WTC11 (cell line): ENCODE measurements around the gene SOCS4. TPM values are rescaled to one million over a fixed set of nuclear protein-coding genes. Genes with fewer than 3 reads are reported as not detected.

Experiments
- ATAC-seq: fragments of 200-7000 bp; cut with Tn5 transposase; 2 replicates; pipeline ENCODE4 v1.10.0; 2021; ENCODE audit warnings: mild to moderate bottlenecking, moderate library complexity
- CTCF ChIA-PET: fragments of 300-600 bp; sonication (Branson Sonifier 250); formaldehyde crosslinking; loops from one replicate; lab custom pipeline; 2021; ENCODE audit warnings: antibody characterized with exemption; lab: Charles Lee
- POLR2A ChIA-PET: fragments of 350-600 bp; sonication (Branson Sonifier 250); formaldehyde crosslinking; loops from one replicate; lab custom pipeline; 2021; ENCODE audit warnings: antibody characterized with exemption; lab: Charles Lee
- DNase-seq: peaks from one replicate; pipeline ENCODE4 v3.0.0; 2021; ENCODE audit warnings: low spot score
- H3K27ac Mint-ChIP-seq: 2 replicates; pipeline ENCODE4 v1.8.0; 2021; ENCODE audit warnings: mixed read lengths
- H3K27me3 Mint-ChIP-seq: 2 replicates; pipeline ENCODE4 v1.8.0; 2021; ENCODE audit warnings: low read depth, mild to moderate bottlenecking, moderate library complexity, mixed read lengths
- H3K36me3 Mint-ChIP-seq: 2 replicates; pipeline ENCODE4 v1.8.0; 2021; ENCODE audit warnings: mixed read lengths
- H3K4me1 Mint-ChIP-seq: 2 replicates; pipeline ENCODE4 v1.8.0; 2022; ENCODE audit warnings: mixed read lengths
- H3K4me3 Mint-ChIP-seq: 2 replicates; pipeline ENCODE4 v1.8.0; 2021; ENCODE audit warnings: mild to moderate bottlenecking, moderate library complexity, mixed read lengths
- H3K9me3 Mint-ChIP-seq: 2 replicates; pipeline ENCODE4 v1.8.0; 2021; ENCODE audit warnings: mixed read lengths
- E2F5 ChIP-seq: sonication (generic); formaldehyde crosslinking; IDR thresholded peaks from 2 replicates; pipeline ENCODE4 v1.8.1; 2022; ENCODE audit warnings: mild to moderate bottlenecking, moderate library complexity, missing genetic modification reagents
- ELF4 ChIP-seq: sonication (generic); formaldehyde crosslinking; IDR thresholded peaks from 2 replicates; pipeline ENCODE4 v1.8.1; 2022; ENCODE audit warnings: low read depth, mild to moderate bottlenecking, moderate library complexity, missing genetic modification reagents
- ETV6 ChIP-seq: sonication (generic); formaldehyde crosslinking; IDR thresholded peaks from 2 replicates; pipeline ENCODE4 v1.8.1; 2022; ENCODE audit warnings: mild to moderate bottlenecking, missing genetic modification reagents
- FOXJ3 ChIP-seq: sonication (generic); formaldehyde crosslinking; IDR thresholded peaks from 2 replicates; pipeline ENCODE4 v1.9.0; 2021; ENCODE audit warnings: missing genetic modification reagents, mild to moderate bottlenecking, borderline replicate concordance
- GRHL2 ChIP-seq: fragments of 250-450 bp; sonication (Bioruptor Pico); IDR thresholded peaks from 2 replicates; pipeline ENCODE4 v1.8.0; 2022; ENCODE audit warnings: mild to moderate bottlenecking, moderate library complexity; ENCODE audit not compliant: insufficient replicate concordance, severe bottlenecking
- HMGXB4 ChIP-seq: sonication (generic); formaldehyde crosslinking; IDR thresholded peaks from 2 replicates; pipeline ENCODE4 v1.8.1; 2023; ENCODE audit warnings: mild to moderate bottlenecking, moderate library complexity, missing genetic modification reagents
- NFYB ChIP-seq: sonication (generic); formaldehyde crosslinking; conservative IDR thresholded peaks from 2 replicates; pipeline ENCODE4 v1.8.0; 2022; ENCODE audit warnings: low read depth, missing genetic modification reagents
- NR1H2 ChIP-seq: sonication (generic); formaldehyde crosslinking; IDR thresholded peaks from 2 replicates; pipeline ENCODE4 v1.9.0; 2021; ENCODE audit warnings: mild to moderate bottlenecking, moderate library complexity, missing genetic modification reagents
- NR2C2 ChIP-seq: sonication (generic); formaldehyde crosslinking; IDR thresholded peaks from 2 replicates; pipeline ENCODE4 v1.8.0; 2022; ENCODE audit warnings: mild to moderate bottlenecking, missing genetic modification reagents
- PREB ChIP-seq: sonication (generic); formaldehyde crosslinking; IDR thresholded peaks from 2 replicates; pipeline ENCODE4 v1.8.1; 2022; ENCODE audit warnings: mild to moderate bottlenecking, missing genetic modification reagents, moderate library complexity, borderline replicate concordance
- PRRX2 ChIP-seq: fragments of 250-450 bp; sonication (Bioruptor Pico); IDR thresholded peaks from 2 replicates; pipeline ENCODE4 v1.8.0; 2021; ENCODE audit warnings: mild to moderate bottlenecking
- RELA ChIP-seq: sonication (generic); formaldehyde crosslinking; IDR thresholded peaks from 2 replicates; pipeline ENCODE4 v1.8.1; 2022; ENCODE audit warnings: missing genetic modification reagents, mild to moderate bottlenecking, borderline replicate concordance
- STAT6 ChIP-seq: sonication (generic); formaldehyde crosslinking; conservative IDR thresholded peaks from 2 replicates; pipeline ENCODE4 v1.8.1; 2023; ENCODE audit warnings: mild to moderate bottlenecking, low read depth, missing genetic modification reagents, moderate library complexity
- TP53 ChIP-seq: sonication (generic); formaldehyde crosslinking; IDR thresholded peaks from 2 replicates; pipeline ENCODE4 v1.8.1; 2023; ENCODE audit warnings: mild to moderate bottlenecking, missing genetic modification reagents
- ZBTB43 ChIP-seq: sonication (generic); formaldehyde crosslinking; IDR thresholded peaks from 2 replicates; pipeline ENCODE4 v1.8.1; 2023; ENCODE audit warnings: mild to moderate bottlenecking, missing genetic modification reagents
- ZNF232 ChIP-seq: sonication (generic); formaldehyde crosslinking; IDR thresholded peaks from 2 replicates; pipeline ENCODE4 v1.8.0; 2022; ENCODE audit warnings: mild to moderate bottlenecking, missing genetic modification reagents
- ZNF317 ChIP-seq: sonication (generic); formaldehyde crosslinking; IDR thresholded peaks from 2 replicates; pipeline ENCODE4 v1.8.1; 2023; ENCODE audit warnings: low read depth, mild to moderate bottlenecking, moderate library complexity, missing genetic modification reagents, borderline replicate concordance
- ZNF423 ChIP-seq: fragments of 250-450 bp; sonication (Bioruptor Pico); IDR thresholded peaks from 2 replicates; pipeline ENCODE4 v2.1.2; 2022; ENCODE audit warnings: mild to moderate bottlenecking, moderate library complexity
- ZNF425 ChIP-seq: fragments of 250-450 bp; sonication (Bioruptor Pico); conservative IDR thresholded peaks from 2 replicates; pipeline ENCODE4 v1.9.0; 2021; ENCODE audit warnings: mild to moderate bottlenecking
- ZNF512 ChIP-seq: sonication (generic); formaldehyde crosslinking; IDR thresholded peaks from 2 replicates; pipeline ENCODE4 v1.8.1; 2022; ENCODE audit warnings: missing genetic modification reagents, borderline replicate concordance
- total RNA-seq: library from RNA; stranded (reverse); gene quantifications from 3 replicates; pipeline ENCODE4 v1.2.3, GENCODE V29; 2021

Gene SOCS4
- total RNA-seq, 1 experiment from 2014 or later, result 21.3 TPM

- peaks cover 50% of the 10 kb centered on the region for H3K36me3 Mint-ChIP-seq
- no peak overlapping the region for H3K27ac Mint-ChIP-seq
- no peaks in the 10 kb centered on the region for H3K4me1 Mint-ChIP-seq
- POLR2A ChIA-PET, result no interaction called here
- H3K4me3 Mint-ChIP-seq, result no peak overlapping the region
- no peak for ATAC-seq
- TF ChIP-seq ZNF512 (no peak), NFYB (CRISPR knock-in tag) (no peak), ETV6 (CRISPR knock-in tag) (no peak), NR1H2 (no peak), ZNF423 (CRISPR knock-in tag) (no peak), STAT6 (CRISPR knock-in tag) (no peak), ZNF425 (CRISPR knock-in tag) (no peak), PREB (CRISPR knock-in tag) (no peak), PRRX2 (CRISPR knock-in tag) (no peak), ZNF317 (CRISPR knock-in tag) (no peak), HMGXB4 (CRISPR knock-in tag) (no peak), NR2C2 (no peak), RELA (no peak), TP53 (CRISPR knock-in tag) (no peak), ELF4 (CRISPR knock-in tag) (no peak), E2F5 (CRISPR knock-in tag) (no peak), FOXJ3 (no peak), ZNF232 (CRISPR knock-in tag) (no peak), GRHL2 (CRISPR knock-in tag) (no peak), ZBTB43 (CRISPR knock-in tag) (no peak)
- TF ChIP-seq, all 79 proteins: peak for 0
- CTCF ChIA-PET, result interaction anchor here (2.0 kb wide), 1 partner anchor 14 kb away, joined by 11 read pairs; the partner anchor contains the start of gene MAPK1IP1L
- no peaks in the 10 kb centered on the region for H3K27me3 Mint-ChIP-seq
- DNase-seq, result no peak
- H3K9me3 Mint-ChIP-seq, result no peaks in the 10 kb centered on the region
Observed at GRCh38 chr14:55065411-55065810, 38.4 kb downstream of the SOCS4 start.
